HG02943 (cell line): Measurements from ENCODE around the gene UFD1.
"Not testable (repeated sequence)": the region's sequence is repeated elsewhere in the genome, so short reads cannot be mapped to it uniquely, and the experiment has no call there.

Experiments
- ATAC-seq: cut with Tn5 transposase; IDR thresholded peaks from one replicate; pipeline ENCODE4 v1.9.1; 2021; ENCODE audit warnings: mild to moderate bottlenecking, low read depth, moderate library complexity; ENCODE audit not compliant: unreplicated experiment

The UFD1 gene

GRCh38 chr22:19451570-19451969 lies 27.4 kb downstream of the UFD1 start:
- no peak for ATAC-seq

- ATAC-seq, result no peak
Measured at GRCh38 chr22:19450363-19451175, 28.4 kb downstream of the UFD1 start.

- ATAC-seq, result no peak
Measured at GRCh38 chr22:19449422-19449767, 29.6 kb downstream of the UFD1 start.

DNA sequence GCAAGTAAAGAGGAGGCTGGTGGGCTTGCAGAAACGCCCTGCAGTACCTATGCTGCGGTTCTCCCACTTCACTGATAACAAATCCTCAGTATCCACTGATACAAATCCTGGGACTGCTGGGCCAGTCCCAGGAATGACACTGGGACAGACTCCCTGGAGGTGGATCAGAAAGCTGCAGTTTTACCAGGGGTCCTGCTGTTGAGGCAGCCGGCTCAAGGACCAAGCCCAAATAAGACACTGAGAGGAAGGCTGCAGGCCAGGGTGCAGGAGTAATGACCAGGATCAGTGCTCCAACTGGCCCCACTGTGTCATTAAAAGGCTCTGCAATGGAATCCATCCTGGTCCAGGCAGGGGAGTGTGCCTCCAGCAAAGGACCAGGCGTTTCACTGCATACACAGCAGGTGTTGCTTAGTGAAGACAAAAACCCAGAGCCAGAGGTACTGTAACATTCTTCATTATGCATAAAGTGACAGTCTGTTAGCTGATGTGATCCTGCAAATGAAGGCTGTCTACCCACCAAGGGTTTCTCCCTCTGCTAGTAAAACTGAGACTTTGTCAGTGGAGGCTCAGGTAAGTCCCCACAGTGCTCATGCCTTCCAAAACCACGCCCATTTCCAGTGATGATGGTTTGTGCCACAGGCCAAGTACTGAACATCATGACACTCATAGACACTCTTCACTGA lies 30.1 kb downstream of the UFD1 start:
- no peak for ATAC-seq

- ATAC-seq, result no peak
Measured at GRCh38 chr22:19448076-19448607, 30.9 kb downstream of the UFD1 start.

DNA sequence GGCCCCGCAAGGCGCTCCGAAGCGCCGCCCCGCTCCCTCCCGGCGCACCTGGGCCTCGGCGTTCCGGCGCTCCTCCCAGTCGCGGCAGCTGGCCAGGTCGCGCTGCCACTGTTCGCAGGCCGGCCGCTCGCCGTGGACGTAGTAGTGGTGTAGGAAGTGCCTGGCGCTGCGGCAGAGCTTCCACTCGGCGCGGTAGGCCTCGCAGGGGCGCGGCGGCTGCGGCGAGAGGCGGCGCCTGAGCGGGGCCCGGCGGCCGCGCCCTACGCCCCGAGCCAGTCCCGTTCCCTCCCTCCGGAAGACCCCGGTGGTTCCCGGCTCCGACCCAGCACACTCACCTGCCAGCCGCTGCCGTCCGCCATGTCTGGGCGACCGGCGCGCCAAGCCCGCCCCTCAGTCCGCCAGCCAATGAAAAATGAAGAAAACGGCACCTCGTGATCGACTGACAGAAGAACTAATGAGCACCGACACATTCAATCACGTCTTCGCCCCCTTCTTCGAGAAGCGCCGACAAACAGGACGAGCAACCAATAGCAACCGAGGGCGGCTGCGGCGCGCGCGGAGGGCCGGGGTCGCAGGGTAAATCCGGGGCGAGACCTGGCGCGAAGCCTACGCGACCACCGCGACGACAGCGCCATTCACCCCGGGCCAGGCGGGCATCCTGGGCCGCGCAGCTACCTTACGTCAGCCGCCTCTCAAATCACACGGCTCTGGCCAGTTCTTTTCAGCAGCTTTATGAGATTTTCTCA lies 31.5 kb downstream of the UFD1 start, which contains the start of gene C22orf39:
C22orf39 (minus strand) TSS at position 382 of the 746 bp plus-strand sequence; CDS start at position 359, 23 bp downstream.
- ATAC-seq, result peak; percentile 71

DNA sequence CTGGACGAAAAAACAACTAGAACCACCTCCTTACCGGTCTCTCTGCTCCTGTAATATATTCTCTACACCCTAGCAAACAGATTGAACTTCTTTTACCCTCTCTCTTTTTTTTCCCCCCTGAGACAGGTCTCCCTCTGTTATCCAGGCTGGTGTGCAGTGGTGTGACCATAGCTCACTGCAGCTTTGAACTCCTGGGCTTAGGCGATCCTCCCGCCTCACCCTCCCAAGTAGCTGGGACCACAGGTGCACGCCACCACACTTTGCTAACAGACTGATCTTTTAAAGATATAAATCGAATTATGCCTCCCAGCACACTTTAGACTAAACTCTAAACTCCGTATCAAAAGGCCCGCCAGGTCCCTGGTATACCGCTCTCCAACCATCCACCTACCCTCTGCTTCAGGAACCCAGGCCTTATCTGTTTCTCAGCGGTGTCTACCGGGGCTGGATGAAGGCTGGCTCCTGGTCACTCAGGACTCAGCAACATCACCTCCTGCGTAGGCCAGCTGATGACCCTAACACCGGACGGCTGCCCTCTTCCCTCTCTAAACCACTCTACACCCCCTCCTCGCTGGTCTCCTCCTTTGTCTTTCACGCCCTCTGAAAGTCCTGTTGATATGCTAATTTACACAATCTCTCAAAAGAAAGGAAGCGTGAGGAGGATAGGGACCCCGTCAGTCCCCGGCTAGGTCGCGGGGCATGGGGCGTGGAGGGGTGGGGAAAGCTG lies 32.2 kb downstream of the UFD1 start:
- ATAC-seq, result no peak

DNA sequence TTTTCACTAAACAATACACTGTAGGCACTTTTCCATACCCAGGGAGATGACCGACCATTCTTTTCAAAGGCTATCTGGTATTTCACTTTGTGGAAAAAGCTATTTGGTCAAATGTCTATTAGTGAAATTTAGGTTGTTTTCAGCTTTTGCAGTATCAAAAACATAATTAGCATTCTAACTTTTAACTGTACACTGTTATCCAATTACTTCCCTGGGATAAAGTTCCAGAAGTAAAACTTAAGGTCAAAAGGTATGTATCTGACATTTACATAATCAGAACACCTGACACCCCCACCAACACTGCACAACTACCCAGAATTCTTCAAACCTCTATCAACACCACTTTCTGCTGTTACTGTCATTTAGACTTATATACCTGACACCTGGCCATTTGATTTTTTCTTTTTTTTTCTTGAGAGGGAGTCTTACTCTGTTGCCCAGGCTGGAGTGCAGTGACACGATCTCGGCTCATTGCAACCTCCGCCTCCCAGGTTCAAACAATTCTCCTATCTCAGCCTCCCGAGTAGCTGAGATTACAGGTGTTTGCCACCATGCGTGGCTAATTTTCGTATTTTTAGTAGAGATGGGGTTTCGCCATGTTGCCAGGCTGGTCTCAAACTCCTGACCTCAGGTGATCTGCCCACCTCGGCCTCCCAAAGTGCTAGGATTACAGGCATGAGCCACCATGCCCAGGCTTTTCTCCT lies 33.6 kb downstream of the UFD1 start:
- not testable (repeated sequence) for ATAC-seq

DNA sequence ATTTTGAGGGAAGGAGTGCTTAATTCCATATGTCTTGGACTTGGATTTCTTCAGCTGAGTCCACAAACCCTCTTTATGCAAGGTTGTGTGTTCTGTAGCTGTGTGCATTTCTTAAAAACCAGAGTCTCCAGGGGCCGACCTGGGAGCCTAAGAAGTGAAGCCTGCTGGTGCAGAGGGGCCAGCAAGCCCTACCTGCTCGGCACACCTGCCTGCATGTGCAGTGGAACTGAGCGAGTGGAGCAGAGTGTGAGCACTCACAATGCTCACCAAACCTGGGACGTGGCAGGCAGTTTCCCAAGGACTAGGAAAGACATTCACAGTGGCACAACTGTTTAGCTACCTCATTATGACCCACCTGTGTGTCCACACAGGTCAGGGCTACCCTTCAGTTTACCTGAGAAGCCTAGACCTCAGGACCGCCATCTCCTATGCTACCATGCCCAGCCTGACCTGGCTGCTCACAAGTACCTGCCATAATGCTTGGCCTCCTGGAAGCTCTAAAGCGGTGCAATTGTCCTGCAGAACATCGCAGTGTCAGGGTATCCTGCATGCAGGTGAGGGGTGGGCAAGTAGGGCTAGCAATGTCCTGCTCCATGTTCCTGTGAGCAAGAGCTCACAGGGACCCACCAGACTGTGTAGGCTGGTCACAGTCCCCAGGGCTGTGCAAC lies 35.3 kb downstream of the UFD1 start:
- ATAC-seq, result no peak

GRCh38 chr22:19442166-19442565 lies 36.8 kb downstream of the UFD1 start:
- ATAC-seq, result no peak

- no peak for ATAC-seq
Measured at GRCh38 chr22:19440411-19441195, 38.4 kb downstream of the UFD1 start.

DNA sequence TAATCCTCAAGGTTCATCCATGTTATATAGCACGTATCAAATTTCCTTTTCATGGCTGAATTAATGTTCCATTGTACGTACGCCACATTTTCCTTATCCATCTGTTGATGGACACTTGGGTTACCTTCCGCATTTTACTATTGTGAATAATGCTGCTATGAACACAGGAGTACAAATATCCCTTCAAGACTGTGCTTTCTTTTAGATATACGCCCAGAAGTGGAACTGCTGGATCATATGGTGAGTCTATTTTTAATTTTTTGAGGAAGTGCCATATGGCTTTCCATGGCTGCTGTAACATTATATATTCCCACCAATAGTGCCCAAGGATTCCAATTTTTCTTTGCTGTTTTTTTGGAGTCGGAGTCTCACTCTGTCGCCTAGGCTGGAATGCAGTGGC lies 40.7 kb downstream of the UFD1 start:
- no peak for ATAC-seq

GRCh38 chr22:19436444-19437161 lies 42.4 kb downstream of the UFD1 start:
- not testable (repeated sequence) for ATAC-seq

DNA sequence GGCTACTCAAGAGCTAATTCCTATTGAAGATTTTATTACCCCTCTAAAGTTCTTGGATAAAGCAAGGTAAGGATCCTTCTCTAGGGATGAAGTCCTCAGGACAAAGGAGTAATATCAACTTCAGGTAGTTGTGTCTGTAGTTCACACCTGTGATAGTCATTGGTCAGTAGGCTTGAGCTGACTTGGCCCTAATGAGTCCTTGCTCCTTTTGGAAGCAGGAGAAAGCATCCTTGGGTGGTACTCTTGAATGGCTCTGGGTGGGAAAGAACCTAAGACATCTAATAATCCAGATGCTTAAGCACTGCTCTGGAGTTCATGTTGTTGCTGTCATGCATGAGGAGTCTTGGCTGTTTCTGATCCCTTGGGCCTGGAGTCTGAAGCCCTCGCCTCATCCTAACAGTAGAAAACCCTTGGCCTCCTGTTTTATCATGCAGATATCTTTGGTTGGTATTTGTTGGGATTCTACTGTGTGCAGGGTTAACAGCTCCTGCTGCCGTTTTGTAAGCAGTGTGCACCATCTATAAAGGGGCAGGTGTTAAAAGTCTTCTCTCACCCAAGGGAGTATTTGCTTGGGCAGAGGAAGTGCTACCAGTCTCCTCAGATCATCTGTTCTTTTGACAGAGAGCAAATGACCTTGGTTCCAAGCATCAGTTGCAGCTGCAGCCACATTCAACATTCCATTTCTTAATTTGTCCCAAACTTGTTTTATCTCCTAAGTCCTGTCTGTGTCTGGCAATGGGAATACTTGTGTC lies 44.0 kb downstream of the UFD1 start:
- no peak for ATAC-seq

- ATAC-seq, result no peak
Measured at GRCh38 chr22:19434401-19434800, 44.6 kb downstream of the UFD1 start.

DNA sequence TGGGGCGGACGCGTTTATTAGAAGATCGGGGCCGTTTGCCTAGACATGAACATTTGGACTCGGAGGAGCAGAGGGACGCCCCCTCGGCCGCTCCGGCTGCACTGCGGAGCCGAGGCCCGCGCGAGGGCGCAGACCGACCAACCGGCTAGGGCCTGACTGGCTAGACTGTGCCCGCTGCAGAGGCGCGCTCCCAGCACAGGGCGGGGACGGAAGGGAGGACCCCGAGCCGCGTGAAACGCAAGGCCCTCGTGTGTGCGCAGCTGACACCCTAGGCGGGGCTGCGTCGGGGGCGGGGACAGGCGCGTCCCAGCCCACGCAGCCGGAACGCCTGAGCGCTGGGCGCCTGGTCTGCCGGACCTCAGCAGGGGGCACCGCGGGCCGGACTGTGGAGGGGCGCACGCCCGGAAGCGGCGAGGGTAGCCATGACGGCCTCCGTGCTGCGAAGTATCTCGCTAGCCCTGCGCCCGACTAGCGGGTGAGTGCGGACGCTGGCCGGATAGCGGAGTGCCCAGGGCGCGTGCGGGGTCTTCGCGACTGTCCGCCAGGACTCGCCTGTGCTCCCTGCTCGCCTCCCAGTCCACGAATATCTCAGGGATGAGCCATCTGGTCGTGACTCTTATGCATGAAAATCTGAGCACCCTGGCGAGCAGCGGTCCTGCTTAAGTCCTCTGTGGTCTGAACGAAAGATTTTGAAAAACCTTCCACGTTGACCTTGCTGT lies 46.7 kb downstream of the UFD1 start, which contains the start of gene MRPL40:
MRPL40 (plus strand) TSS at position 413 of the 719 bp plus-strand sequence; CDS start at position 423, 10 bp downstream.
- peak; percentile 74 for ATAC-seq
